DMS 273 (cell line): ENCODE results near the gene APOBEC3G.
"Not testable (repeated sequence)": the region's sequence is repeated elsewhere in the genome, so short reads cannot be mapped to it uniquely, and the experiment has no call there.

Experiments used
- DNase-seq: peaks from one replicate; lab custom pipeline; 2025; ENCODE audit not compliant: unreplicated experiment; lab: John Stamatoyannopoulos, UW

The APOBEC3G gene

GRCh38 chr22:39077026-39077840, at the start of gene APOBEC3G:
TSS of gene APOBEC3G (plus strand) at chr22:39077275. CDS start at chr22:39077362, 87 bp downstream.
- DNase-seq = not testable (repeated sequence)

DNA sequence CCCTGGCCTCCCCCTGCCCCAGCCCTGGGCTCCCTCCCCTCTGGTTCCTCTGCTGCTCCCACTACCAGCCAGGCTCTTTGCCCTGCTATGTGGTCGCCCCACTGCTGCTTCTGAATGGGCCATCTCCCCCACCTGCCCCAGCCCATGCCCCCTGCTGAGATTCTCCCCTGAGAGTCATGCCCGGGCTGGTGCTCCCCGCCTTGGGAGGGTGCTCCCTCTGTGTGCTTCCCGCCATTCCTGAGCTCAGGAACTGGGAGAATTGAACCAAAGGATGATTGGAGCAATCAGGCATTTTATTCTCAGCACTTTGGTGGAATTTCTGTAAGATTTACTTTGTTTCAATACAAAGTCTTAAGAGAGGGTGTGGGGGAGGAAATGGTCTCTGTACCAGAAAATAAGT, 49.4 kb upstream of the APOBEC3G start:
- no peak for DNase-seq

- DNase-seq = no peak
Observed at GRCh38 chr22:39028281-39028680, 48.8 kb upstream of the APOBEC3G start.

GRCh38 chr22:39029227-39029626, 47.8 kb upstream of the APOBEC3G start:
- no peak for DNase-seq

DNA sequence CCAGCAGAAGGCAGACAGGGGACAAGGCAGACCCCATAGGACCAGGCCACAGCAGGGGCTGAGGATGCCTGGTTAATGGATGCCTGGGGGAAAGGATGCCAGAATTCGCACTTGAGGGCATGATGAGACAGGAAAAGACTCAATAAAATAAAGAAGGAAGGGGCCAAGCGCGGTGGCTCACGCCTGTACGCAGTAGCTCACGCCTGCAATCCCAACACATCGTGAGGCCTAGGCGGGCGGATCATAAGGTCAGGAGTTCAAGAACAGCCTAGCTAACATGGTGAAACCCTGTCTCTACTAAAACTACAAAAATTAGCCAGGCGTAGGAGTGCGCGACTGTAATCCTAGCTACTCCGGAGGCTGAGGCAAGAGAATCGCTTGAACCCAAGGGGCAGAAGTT, 46.4 kb upstream of the APOBEC3G start:
- DNase-seq = no peak

DNA sequence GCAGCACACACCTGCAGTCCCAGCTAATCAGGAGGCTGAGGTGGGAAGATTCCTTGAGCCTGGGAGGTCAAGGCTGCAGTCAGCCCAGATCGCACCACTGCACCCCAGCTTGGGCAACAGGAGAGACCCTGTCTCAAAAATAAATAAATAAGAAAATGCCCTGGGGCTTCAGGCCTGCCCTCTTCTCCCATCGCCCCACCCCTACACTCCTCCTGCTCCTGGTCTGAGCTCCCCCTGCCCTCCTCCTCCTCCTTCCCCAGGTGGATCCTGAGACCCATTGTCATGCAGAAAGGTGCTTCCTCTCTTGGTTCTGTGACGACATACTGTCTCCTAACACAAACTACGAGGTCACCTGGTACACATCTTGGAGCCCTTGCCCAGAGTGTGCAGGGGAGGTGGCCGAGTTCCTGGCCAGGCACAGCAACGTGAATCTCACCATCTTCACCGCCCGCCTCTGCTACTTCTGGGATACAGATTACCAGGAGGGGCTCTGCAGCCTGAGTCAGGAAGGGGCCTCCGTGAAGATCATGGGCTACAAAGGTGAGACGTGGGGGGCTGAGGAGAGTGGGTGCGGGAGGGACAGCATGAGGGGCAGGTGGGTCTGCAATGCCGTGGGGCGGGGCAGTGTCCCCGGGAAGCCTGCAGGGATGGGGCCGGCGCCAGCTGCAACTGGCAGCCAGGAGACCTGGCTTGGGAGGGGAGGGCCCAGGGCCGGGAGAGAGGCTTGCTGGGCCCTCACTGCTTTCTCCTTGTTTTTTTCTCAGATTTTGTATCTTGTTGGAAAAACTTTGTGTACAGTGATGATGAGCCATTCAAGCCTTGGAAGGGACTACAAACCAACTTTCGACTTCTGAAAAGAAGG, 45.4 kb upstream of the APOBEC3G start:
- DNase-seq = not testable (repeated sequence)

- not testable (repeated sequence) for DNase-seq
Observed at GRCh38 chr22:39037071-39037470, 40.0 kb upstream of the APOBEC3G start.

DNA sequence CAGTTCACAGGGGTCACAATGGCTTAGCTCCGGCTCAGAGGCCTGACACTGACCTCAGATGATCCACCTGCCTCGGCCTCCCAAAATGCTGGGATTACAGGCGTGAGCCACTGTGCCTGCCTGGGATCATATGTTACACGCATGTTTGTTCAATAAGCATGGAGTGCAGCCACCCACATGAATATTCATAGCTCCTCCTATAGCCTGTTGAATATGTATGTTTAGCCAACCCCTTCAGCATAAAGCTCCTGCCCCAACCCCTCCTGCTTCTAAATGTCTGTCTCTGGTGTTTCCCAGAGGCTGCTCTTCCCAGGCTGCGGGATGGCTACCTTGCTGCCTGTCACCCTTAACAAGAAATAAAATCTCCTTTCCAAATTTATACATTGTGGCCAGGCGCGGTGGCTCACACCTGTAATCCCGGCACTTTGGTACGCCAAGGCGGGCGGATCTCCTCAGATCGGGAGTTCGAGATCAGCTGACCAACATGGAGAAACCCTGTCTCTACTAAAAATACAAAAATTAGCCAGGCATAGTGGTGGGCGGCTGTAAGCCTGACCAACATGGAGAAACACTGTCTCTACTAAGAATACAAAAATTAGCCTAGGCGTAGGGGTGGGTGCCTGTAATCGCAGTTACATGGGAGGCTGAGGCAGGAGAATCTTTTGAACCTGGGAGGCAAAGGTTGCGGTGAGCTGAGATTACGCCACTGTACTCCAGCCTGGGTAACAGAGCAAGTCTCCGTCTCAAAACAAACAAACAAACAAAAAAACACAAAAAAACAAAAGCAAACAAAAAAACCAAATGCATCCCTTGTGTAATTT, 37.6 kb upstream of the APOBEC3G start:
- peak; percentile 6 for DNase-seq

- DNase-seq = not testable (repeated sequence)
Observed at GRCh38 chr22:39040155-39040537, 36.9 kb upstream of the APOBEC3G start.

DNA sequence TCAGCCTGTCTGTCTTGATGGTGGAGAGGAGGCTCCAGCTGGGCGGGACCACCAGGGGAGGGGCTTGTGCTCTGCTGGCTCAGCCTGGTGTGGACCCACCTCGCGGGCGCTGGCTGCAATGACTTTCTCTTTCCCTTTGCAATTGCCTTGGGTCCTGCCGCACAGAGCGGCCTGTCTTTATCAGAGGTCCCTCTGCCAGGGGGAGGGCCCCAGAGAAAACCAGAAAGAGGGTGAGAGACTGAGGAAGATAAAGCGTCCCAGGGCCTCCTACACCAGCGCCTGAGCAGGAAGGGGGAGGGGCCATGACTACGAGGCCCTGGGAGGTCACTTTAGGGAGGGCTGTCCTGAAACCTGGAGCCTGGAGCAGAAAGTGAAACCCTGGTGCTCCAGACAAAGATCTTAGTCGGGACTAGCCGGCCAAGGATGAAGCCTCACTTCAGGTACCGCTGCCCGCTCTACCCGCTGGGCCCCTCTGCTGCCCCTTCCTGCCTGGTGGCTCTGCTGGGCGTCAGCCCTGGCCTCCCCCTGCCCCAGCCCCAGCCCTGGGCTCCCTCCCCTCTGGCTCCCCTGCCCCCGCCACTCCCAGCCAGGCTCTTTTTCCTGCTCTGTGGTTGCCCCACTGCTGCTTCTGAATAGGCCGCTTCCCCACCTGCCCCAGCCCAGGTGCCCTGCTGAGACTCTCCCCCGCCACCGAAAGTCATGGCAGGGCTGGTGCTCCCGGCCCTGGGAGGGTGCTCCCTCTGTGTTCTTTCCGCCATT, 36.4 kb upstream of the APOBEC3G start, which contains the start of gene APOBEC3F:
APOBEC3F (plus strand) TSS at position 327 of the 759 bp plus-strand sequence; CDS start at position 424, 97 bp downstream.
- DNase-seq = peak; percentile 39

DNA sequence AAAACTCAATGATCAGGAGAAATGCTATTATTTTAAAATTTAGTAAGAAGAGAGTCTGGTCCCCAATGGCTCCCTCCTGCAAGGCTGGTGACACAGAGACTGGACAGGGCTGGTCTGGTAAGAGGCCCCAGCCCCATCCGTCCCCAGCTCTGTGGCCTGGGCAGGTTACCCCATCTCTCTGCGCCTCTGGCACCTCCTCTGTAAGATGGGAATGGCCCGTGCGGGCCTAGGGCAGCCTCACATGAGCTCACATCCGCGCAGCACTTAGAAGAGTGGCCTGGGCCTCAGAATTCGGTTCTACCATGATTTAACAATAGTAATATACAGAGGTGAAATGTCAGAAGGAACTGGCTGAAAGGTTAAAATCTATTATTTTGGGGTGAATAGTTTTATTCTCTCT, 35.2 kb upstream of the APOBEC3G start:
- DNase-seq = no peak

DNA sequence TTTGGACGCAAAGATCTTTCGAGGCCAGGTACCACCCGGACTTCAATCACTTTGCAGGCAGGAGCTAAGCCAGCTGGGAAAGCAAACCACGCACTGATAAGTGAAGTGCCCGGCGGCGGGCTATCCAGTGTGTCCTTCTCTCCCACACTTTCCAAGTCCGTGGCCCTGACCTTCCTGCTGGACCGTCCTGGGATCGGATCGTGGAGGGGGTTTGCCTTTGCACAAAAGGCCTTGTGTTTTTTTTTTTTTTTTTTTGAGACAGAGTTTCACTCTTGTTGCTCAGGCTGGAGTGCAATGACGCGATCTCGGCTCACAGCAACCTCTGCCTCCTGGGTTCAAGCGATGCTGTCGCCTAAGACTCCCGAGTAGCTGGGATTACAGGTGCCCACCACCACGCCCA, 34.0 kb upstream of the APOBEC3G start:
- DNase-seq = not testable (repeated sequence)

DNA sequence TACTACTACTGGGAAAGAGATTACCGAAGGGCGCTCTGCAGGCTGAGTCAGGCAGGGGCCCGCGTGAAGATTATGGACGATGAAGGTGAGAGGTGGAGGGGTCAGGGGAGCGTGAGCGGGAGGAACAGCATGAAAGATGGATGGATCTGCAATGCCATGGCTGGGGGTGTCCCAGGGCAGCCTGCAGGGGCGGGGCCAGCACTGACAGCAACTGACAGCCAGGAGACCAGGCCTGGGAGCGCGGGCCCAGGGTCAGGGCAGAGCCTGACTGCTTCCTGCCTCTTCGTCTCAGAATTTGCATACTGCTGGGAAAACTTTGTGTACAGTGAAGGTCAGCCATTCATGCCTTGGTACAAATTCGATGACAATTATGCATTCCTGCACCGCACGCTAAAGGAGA, 31.9 kb upstream of the APOBEC3G start:
- DNase-seq = not testable (repeated sequence)

DNA sequence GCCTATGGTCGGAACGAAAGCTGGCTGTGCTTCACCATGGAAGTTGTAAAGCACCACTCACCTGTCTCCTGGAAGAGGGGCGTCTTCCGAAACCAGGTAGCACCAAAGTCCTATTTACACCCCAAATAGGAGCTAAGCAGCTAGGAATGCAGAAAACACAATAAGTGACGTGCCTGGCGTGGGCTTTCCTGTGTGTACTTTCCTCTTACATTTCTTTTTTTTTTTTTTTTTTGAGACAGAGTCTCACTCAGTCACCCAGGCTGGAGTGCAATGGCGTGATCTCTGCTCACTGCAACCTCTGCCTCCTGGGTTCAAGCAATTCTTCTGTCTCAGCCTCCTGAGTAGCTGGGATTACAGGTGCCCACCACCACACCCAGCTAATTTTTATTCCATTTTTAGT, 27.6 kb upstream of the APOBEC3G start:
- DNase-seq = not testable (repeated sequence)

GRCh38 chr22:39051844-39052495, 25.1 kb upstream of the APOBEC3G start:
- DNase-seq = not testable (repeated sequence)

- no peak for DNase-seq
Observed at GRCh38 chr22:39055658-39056057, 21.4 kb upstream of the APOBEC3G start.

GRCh38 chr22:39061290-39061689, 15.8 kb upstream of the APOBEC3G start:
- DNase-seq = not testable (repeated sequence)

DNA sequence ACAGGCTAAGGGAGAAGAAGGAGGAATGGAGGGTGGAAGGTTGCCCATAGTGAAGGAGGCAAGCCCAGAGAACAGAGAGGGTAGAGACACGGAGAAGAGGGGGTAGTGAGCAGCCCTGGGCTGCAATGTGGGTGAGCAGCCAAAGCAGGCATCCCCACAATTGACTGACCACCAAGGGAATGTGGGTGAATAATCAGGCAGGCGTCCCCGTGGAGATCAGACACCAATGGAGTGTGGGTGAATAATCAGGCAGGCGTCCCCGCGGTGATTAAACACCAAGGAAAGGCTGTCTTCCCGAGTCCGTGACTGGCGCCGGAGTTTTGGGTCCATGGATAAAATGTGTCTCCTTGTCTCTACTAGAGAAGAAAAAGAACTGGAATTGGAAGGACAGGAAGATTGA, 15.1 kb upstream of the APOBEC3G start:
- DNase-seq = not testable (repeated sequence)

DNA sequence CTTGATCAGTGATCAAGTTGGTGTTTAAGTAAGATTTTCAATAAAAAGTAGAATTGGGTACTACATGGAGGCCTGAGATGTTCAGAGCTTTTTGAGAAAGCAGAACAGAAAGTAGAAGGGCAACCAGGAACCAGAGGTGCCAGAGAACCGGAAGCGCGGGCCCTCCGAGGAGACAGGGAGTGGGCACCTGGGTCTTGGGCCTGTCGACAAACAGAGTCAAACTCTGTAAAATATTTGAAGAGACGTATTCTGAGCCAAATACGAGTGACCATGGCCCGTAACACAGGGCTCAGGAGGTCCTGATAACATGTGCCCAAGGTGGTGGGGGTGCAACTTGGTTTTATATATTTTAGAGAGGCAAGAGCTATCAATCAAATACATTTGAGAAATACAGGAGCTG, 13.2 kb upstream of the APOBEC3G start:
- DNase-seq = not testable (repeated sequence)
